Osteocyte (in vitro differentiated cells): ENCODE measurements around the gene GGT5. TPM values are rescaled to one million over a fixed set of nuclear protein-coding genes. Genes with fewer than 3 reads are reported as not detected.
"Not testable (repeated sequence)": the region's sequence is repeated elsewhere in the genome, so short reads cannot be mapped to it uniquely, and the experiment has no call there.

Experiments used
- DNase-seq: peaks from one replicate; pipeline ENCODE4 v3.0.0; 2021; ENCODE audit warnings: mixed read lengths; ENCODE audit not compliant: unreplicated experiment; ENCODE audit errors: extremely low spot score
- H3K27ac Mint-ChIP-seq: one replicate; pipeline ENCODE4 v1.8.0; 2021; ENCODE audit warnings: mild to moderate bottlenecking, mixed read lengths; ENCODE audit not compliant: unreplicated experiment
- H3K27me3 Mint-ChIP-seq: one replicate; pipeline ENCODE4 v1.8.0; 2021; ENCODE audit warnings: mixed read lengths; ENCODE audit not compliant: unreplicated experiment
- H3K36me3 Mint-ChIP-seq: one replicate; pipeline ENCODE4 v1.8.0; 2021; ENCODE audit warnings: mixed read lengths; ENCODE audit not compliant: unreplicated experiment
- H3K4me1 Mint-ChIP-seq: one replicate; pipeline ENCODE4 v1.8.0; 2021; ENCODE audit warnings: mixed read lengths; ENCODE audit not compliant: unreplicated experiment
- H3K4me3 Mint-ChIP-seq: one replicate; pipeline ENCODE4 v1.8.0; 2021; ENCODE audit warnings: mild to moderate bottlenecking, moderate library complexity, mixed read lengths; ENCODE audit not compliant: unreplicated experiment
- H3K9me3 Mint-ChIP-seq: one replicate; pipeline ENCODE4 v1.8.0; 2021; ENCODE audit warnings: mixed read lengths; ENCODE audit not compliant: unreplicated experiment
- CTCF ChIP-seq: fragments of 200-600 bp; sonication (generic); IDR thresholded peaks from 2 replicates; pipeline ENCODE4 v1.5.0; 2021; ENCODE audit warnings: antibody characterized with exemption, mild to moderate bottlenecking, moderate library complexity
- total RNA-seq: library from RNA; stranded (reverse); gene quantifications from 2 replicates; pipeline ENCODE4 v1.2.1, GENCODE V29; 2021

GGT5 gene
- total RNA-seq, 1 donor from 2014 or later: 136 TPM

- Mint-ChIP-seq H3K4me1 (peaks cover 13% of the 10 kb centered on the region), H3K9me3 (no peaks in the 10 kb centered on the region), H3K27ac (peak overlapping the region; percentile 51), H3K36me3 (peaks cover 18% of the 10 kb centered on the region), H3K4me3 (no peak overlapping the region), H3K27me3 (no peaks in the 10 kb centered on the region)
- no peak for DNase-seq
- no peak for TF ChIP-seq CTCF
These were observed 30.2 kb downstream of the GGT5 start for GRCh38 chr22:24214467-24215285.

GRCh38 chr22:24213111-24213510 lies 31.8 kb downstream of the GGT5 start:
- not testable (repeated sequence) for DNase-seq, H3K4me3 Mint-ChIP-seq, H3K27me3 Mint-ChIP-seq, H3K27ac Mint-ChIP-seq, H3K9me3 Mint-ChIP-seq, H3K36me3 Mint-ChIP-seq
- peaks cover 24% of the 10 kb centered on the region for H3K4me1 Mint-ChIP-seq

DNA sequence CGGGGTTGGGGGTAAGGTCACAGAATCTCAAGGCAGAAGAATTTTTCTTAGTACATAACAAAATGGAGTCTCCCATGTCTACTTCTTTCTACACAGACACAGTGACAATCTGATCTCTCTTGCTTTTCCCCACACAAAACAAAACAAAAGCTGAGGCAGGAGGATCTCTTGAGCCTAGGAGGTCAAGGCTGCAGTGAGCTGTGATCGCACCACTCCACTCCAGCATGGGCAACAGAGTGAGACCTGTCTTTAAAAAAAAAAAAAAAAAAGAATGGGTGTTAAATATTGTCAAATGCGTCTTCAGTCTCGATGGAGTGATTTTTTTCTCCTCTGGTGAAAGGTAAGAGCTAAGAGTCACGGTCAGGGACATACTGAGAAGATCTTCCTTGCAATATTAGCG lies 33.2 kb downstream of the GGT5 start:
- not testable (repeated sequence) for H3K4me3 Mint-ChIP-seq, H3K27me3 Mint-ChIP-seq, H3K9me3 Mint-ChIP-seq, H3K36me3 Mint-ChIP-seq, DNase-seq, H3K27ac Mint-ChIP-seq
- H3K4me1 Mint-ChIP-seq: peaks cover 38% of the 10 kb centered on the region

DNA sequence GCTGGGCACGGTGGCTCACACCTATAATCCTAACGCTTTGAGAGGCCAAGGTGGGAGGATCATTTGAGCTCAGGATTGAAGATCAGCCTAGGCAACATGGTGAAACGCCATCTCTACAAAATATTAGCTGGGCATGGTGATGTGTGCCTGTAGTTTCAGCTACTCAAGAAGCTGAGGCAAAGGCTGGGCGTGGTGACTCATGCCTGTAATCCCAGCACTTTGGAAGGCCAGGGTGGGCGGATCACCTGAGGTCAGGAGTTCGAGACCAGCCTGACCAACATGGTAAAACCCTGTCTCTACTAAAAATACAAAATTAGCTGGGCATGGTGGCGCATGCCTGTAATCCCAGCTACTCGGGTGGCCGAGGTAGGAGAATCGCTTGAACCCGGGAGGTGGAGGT lies 34.5 kb downstream of the GGT5 start:
- H3K4me1 Mint-ChIP-seq: peaks cover 47% of the 10 kb centered on the region
- not testable (repeated sequence) for H3K9me3 Mint-ChIP-seq, DNase-seq, H3K36me3 Mint-ChIP-seq, H3K27ac Mint-ChIP-seq, H3K27me3 Mint-ChIP-seq, H3K4me3 Mint-ChIP-seq

GRCh38 chr22:24209687-24210086 lies 35.2 kb downstream of the GGT5 start:
- Mint-ChIP-seq H3K27ac (peak overlapping the region; percentile 80), H3K27me3 (no peaks in the 10 kb centered on the region), H3K4me1 (peaks cover 52% of the 10 kb centered on the region), H3K9me3 (no peaks in the 10 kb centered on the region), H3K4me3 (no peak overlapping the region), H3K36me3 (no peaks in the 10 kb centered on the region)
- no peak for DNase-seq
- no peak for TF ChIP-seq CTCF

DNA sequence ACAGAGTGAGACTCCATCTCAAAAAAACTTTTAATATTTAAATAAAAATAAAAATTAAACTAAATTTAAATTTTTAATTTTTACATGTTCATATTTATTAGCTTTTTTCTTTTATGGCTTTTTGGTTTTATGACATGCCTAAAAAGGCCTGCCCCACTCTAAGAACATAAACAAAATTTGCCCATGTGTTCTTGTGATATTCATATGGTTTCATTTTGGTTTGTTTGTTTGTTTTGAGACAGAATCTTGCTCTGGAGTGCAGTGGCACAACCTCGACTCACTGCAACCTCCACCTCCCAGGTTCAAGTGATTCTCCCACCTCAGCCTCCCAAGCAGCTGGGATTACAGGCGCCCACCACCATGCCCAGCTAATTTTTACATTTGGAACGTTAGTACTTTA lies 35.9 kb downstream of the GGT5 start:
- H3K27ac Mint-ChIP-seq: peak overlapping the region; percentile 80
- no peaks in the 10 kb centered on the region for H3K27me3 Mint-ChIP-seq
- DNase-seq: no peak
- peaks cover 45% of the 10 kb centered on the region for H3K4me1 Mint-ChIP-seq
- no peak overlapping the region for H3K4me3 Mint-ChIP-seq
- H3K36me3 Mint-ChIP-seq: no peaks in the 10 kb centered on the region
- TF ChIP-seq CTCF: no peak
- no peaks in the 10 kb centered on the region for H3K9me3 Mint-ChIP-seq
